ENCODE data around the gene FBXO46.

Gene FBXO46

DNA sequence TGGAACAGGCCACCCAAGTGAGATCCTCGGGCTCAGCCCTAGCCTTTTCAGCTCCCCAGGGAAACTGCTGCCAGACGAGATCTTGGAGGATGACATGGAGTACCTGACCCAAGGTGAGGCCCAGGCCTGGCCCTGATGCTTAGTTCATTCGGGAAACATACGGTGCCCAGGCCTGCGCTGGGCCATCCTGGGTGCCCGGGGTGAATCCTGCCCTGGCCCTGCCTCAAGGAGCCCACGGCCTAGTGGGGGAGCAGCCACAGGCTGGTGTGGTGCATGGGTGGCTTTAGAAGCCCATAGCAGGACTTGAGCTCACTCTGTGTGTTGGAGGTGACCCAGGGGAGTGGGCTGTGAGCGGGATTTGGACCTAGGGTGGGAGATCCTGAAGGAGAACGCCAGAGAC, 28.2 kb upstream of the FBXO46 start:
- TF ChIP-seq ZNF70 (CRISPR knock-in tag; IDR thresholded peaks at IDR 0.05): no peak
- no peak for ATAC-seq

GRCh38 chr19:45757695-45758094, 27.0 kb upstream of the FBXO46 start:
- no peak for ATAC-seq
- TF ChIP-seq PATZ1 (CRISPR knock-in tag; IDR thresholded peaks at IDR 0.05; ENCODE audit: borderline replicate concordance) (no peak), ZC3H10 (CRISPR knock-in tag; IDR thresholded peaks at IDR 0.05) (no peak)

- TF ChIP-seq PPARA (CRISPR knock-in tag; IDR thresholded peaks at IDR 0.05; ENCODE audit: borderline replicate concordance) (no peak), CSDC2 (CRISPR knock-in tag; IDR thresholded peaks at IDR 0.05) (no peak), TSHZ2 (CRISPR knock-in tag; IDR thresholded peaks at IDR 0.05) (no peak), TCF4 (CRISPR knock-in tag; IDR thresholded peaks at IDR 0.05; ENCODE audit: borderline replicate concordance) (no peak), BACH2 (CRISPR knock-in tag; IDR thresholded peaks at IDR 0.05; ENCODE audit: borderline replicate concordance) (no peak), ESRRG (CRISPR knock-in tag; IDR thresholded peaks at IDR 0.05) (no peak), ZC3H10 (CRISPR knock-in tag; IDR thresholded peaks at IDR 0.05) (no peak), ZFP30 (CRISPR knock-in tag; IDR thresholded peaks at IDR 0.05) (no peak), POU6F1 (CRISPR knock-in tag; IDR thresholded peaks at IDR 0.05; ENCODE audit: borderline replicate concordance, low read depth) (no peak), SNAI2 (CRISPR knock-in tag; IDR thresholded peaks at IDR 0.05) (no peak), TOX (CRISPR knock-in tag; IDR thresholded peaks at IDR 0.05; ENCODE audit: borderline replicate concordance) (no peak), ZNF8 (CRISPR knock-in tag; IDR thresholded peaks at IDR 0.05) (no peak), ZNF565 (CRISPR knock-in tag; conservative IDR thresholded peaks at IDR 0.05; ENCODE audit: low read depth) (no peak), OSR1 (CRISPR knock-in tag; IDR thresholded peaks at IDR 0.05) (no peak), PATZ1 (CRISPR knock-in tag; IDR thresholded peaks at IDR 0.05; ENCODE audit: borderline replicate concordance) (no peak), RARB (CRISPR knock-in tag; IDR thresholded peaks at IDR 0.05) (no peak), ZFP3 (CRISPR knock-in tag; IDR thresholded peaks at IDR 0.05) (no peak)
- TF ChIP-seq, protein P1, sequence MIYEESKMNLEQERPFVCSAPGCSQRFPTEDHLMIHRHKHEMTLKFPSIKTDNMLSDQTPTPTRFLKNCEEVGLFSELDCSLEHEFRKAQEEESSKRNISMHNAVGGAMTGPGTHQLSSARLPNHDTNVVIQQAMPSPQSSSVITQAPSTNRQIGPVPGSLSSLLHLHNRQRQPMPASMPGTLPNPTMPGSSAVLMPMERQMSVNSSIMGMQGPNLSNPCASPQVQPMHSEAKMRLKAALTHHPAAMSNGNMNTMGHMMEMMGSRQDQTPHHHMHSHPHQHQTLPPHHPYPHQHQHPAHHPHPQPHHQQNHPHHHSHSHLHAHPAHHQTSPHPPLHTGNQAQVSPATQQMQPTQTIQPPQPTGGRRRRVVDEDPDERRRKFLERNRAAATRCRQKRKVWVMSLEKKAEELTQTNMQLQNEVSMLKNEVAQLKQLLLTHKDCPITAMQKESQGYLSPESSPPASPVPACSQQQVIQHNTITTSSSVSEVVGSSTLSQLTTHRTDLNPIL (CRISPR knock-in tag; IDR thresholded peaks at IDR 0.05; ENCODE audit: low read depth): no peak
- ATAC-seq: no peak
Measured at GRCh38 chr19:45754323-45754722, 23.6 kb upstream of the FBXO46 start.

- ATAC-seq: no peak
- no peak for TF ChIP-seq ZFP3 (CRISPR knock-in tag; IDR thresholded peaks at IDR 0.05)
- no peak for TF ChIP-seq ZC3H10 (CRISPR knock-in tag; IDR thresholded peaks at IDR 0.05)
Measured at GRCh38 chr19:45753548-45753947, 22.9 kb upstream of the FBXO46 start.

Data from SK-N-SH treated with all-trans-retinoic acid at 6 μM for 48 hours (cell line).